Mesenchymal stem cell (in vitro differentiated cells and primary cell): Measurements from ENCODE around the gene CSTF2.

Experiments used
- DNase-seq: peaks from one replicate; pipeline ENCODE4 v3.0.0-alpha.2; 2013
- H2AFZ ChIP-seq: one replicate; pipeline ENCODE4 v1.6.1; 2013; ENCODE audit warnings: low read depth, mild to moderate bottlenecking, control low read depth, inconsistent platforms, low read length, moderate library complexity
- H2AK5ac ChIP-seq: 2 replicates; pipeline ENCODE4 v1.6.1; 2013; ENCODE audit warnings: low read length, moderate library complexity, mild to moderate bottlenecking, inconsistent platforms; ENCODE audit not compliant: severe bottlenecking
- H2BK120ac ChIP-seq: one replicate; pipeline ENCODE4 v1.6.1; 2013; ENCODE audit warnings: low read depth, mild to moderate bottlenecking, inconsistent platforms, low read length, moderate library complexity
- H2BK12ac ChIP-seq, 2 experiments: one replicate each; pipeline ENCODE4 v1.6.1; 2013; ENCODE audit warnings: inconsistent platforms in 2 of 2, low read length in 2 of 2, mild to moderate bottlenecking in 2 of 2, moderate library complexity in 2 of 2, control low read depth in 1 of 2
- H2BK15ac ChIP-seq: one replicate; pipeline ENCODE4 v1.6.1; 2013; ENCODE audit warnings: mild to moderate bottlenecking, low read depth, inconsistent platforms; ENCODE audit not compliant: poor library complexity, severe bottlenecking
- H2BK5ac ChIP-seq: 2 replicates; pipeline ENCODE4 v1.6.1; 2013; ENCODE audit warnings: low read depth, mild to moderate bottlenecking, low read length, control low read depth, inconsistent platforms; ENCODE audit not compliant: poor library complexity, severe bottlenecking
- H3K14ac ChIP-seq, 2 experiments: one replicate each; pipeline ENCODE4 v1.6.1; 2013; ENCODE audit warnings: inconsistent platforms in 2 of 2, low read length in 2 of 2, control low read depth in 1 of 2, mild to moderate bottlenecking in 1 of 2, moderate library complexity in 1 of 2
- H3K18ac ChIP-seq, 2 experiments: one replicate each; pipeline ENCODE4 v1.6.1; 2013; ENCODE audit warnings: inconsistent platforms in 2 of 2, low read length in 2 of 2, control low read depth in 1 of 2, low read depth in 1 of 2, mild to moderate bottlenecking in 1 of 2
- H3K23ac ChIP-seq, 2 experiments: one replicate each; pipeline ENCODE4 v1.6.1; 2013; ENCODE audit warnings: inconsistent platforms in 2 of 2, low read length in 2 of 2, mild to moderate bottlenecking in 2 of 2, moderate library complexity in 2 of 2, control low read depth in 1 of 2
- H3K27ac ChIP-seq: 2 replicates; pipeline ENCODE4 v1.5.1; 2013; ENCODE audit warnings: mild to moderate bottlenecking, moderate library complexity, low read length, control low read depth, inconsistent platforms; ENCODE audit not compliant: poor library complexity, severe bottlenecking
- H3K27me3 ChIP-seq, 2 experiments: 2 replicates each; pipeline versions ENCODE4 v1.6.1 to v1.7.0; 2013; ENCODE audit warnings: low read length in 2 of 2, mild to moderate bottlenecking in 2 of 2, moderate library complexity in 2 of 2, control low read depth in 1 of 2, inconsistent platforms in 1 of 2; ENCODE audit not compliant: control insufficient read depth in 1 of 2, insufficient read depth in 1 of 2
- H3K36me3 ChIP-seq, 2 experiments: 2 replicates each; pipeline versions ENCODE4 v1.6.1 to v1.7.0; 2013; ENCODE audit warnings: low read length in 2 of 2, control low read depth in 1 of 2, inconsistent platforms in 1 of 2, low read depth in 1 of 2, mild to moderate bottlenecking in 1 of 2; ENCODE audit not compliant: insufficient read depth in 2 of 2, control insufficient read depth in 1 of 2
- H3K4ac ChIP-seq, 2 experiments: one replicate each; pipeline ENCODE4 v1.6.1; 2013; ENCODE audit warnings: inconsistent platforms in 2 of 2, low read length in 2 of 2, mild to moderate bottlenecking in 2 of 2, moderate library complexity in 2 of 2, control low read depth in 1 of 2, low read depth in 1 of 2
- H3K4me1 ChIP-seq: 2 replicates; pipeline ENCODE4 v1.6.1; 2013; ENCODE audit warnings: low read depth, low read length, control low read depth; ENCODE audit not compliant: control insufficient read depth, insufficient read depth
- H3K4me2 ChIP-seq: 2 replicates; pipeline ENCODE4 v1.6.1; 2013; ENCODE audit warnings: low read length, mild to moderate bottlenecking, inconsistent platforms; ENCODE audit not compliant: poor library complexity, severe bottlenecking
- H3K4me3 ChIP-seq, 2 experiments: 2 replicates each; pipeline versions ENCODE4 v1.5.1 to v1.7.0; 2013; ENCODE audit warnings: low read length in 2 of 2, mild to moderate bottlenecking in 2 of 2, control low read depth in 1 of 2, low read depth in 1 of 2; ENCODE audit not compliant: insufficient read depth in 1 of 2
- H3K79me1 ChIP-seq: replicated peaks from 2 replicates; pipeline ENCODE4 v1.6.1; 2013; ENCODE audit warnings: mild to moderate bottlenecking, control low read depth, low read length, inconsistent platforms; ENCODE audit not compliant: poor library complexity, severe bottlenecking
- H3K9ac ChIP-seq: 2 replicates; pipeline ENCODE4 v1.7.0; 2013; ENCODE audit warnings: mild to moderate bottlenecking, low read length, moderate library complexity
- H3K9me3 ChIP-seq: 2 replicates; pipeline ENCODE4 v1.7.0; 2013; ENCODE audit warnings: mild to moderate bottlenecking, low read length; ENCODE audit not compliant: control insufficient read depth
- H4K8ac ChIP-seq: one replicate; pipeline ENCODE4 v1.6.1; 2013; ENCODE audit warnings: inconsistent platforms, mild to moderate bottlenecking, low read length, moderate library complexity
- H4K91ac ChIP-seq: one replicate; pipeline ENCODE4 v1.6.1; 2013; ENCODE audit warnings: mild to moderate bottlenecking, low read length, inconsistent platforms
- WGBS: methylation state at CpG from one replicate; pipeline ENCODE4 v1.1.7; 2013; ENCODE audit warnings: mixed read lengths; 5-methylcytosine and 5-hydroxymethylcytosine counted together

Gene CSTF2

GRCh38 chrX:100870527-100870926 lies 50.3 kb downstream of the CSTF2 start:
- Histone ChIP-seq H3K4me1 (no peaks in the 10 kb centered on the region), H2AFZ (no peak overlapping the region), H2BK5ac (no peak overlapping the region), H2AK5ac (no peak overlapping the region), H3K9ac (no peak overlapping the region), H2BK15ac (no peak overlapping the region), H3K14ac (no peak overlapping the region), H3K9me3 (no peaks in the 10 kb centered on the region), H4K91ac (no peak overlapping the region), H3K79me1 (no peaks in the 10 kb centered on the region), H3K4ac (no peak overlapping the region), H3K4me2 (no peak overlapping the region), H2BK12ac (no peak overlapping the region), H3K36me3 (no peaks in the 10 kb centered on the region), H3K18ac (no peak overlapping the region), H3K27ac (no peak overlapping the region), H3K4me3 (no peak overlapping the region), H2BK120ac (no peak overlapping the region), H3K23ac (no peak overlapping the region), H3K27me3 (peaks cover 0 to 33% of the 10 kb centered on the region in 2 experiments), H4K8ac (no peak overlapping the region)
- DNase-seq, result no peak
- WGBS, result 83% methylated on average over 2 of the region's 5 CpGs

GRCh38 chrX:100871594-100872560 lies 51.7 kb downstream of the CSTF2 start:
- Histone ChIP-seq H3K79me1 (no peaks in the 10 kb centered on the region), H3K4ac (no peak overlapping the region), H2AK5ac (no peak overlapping the region), H3K18ac (no peak overlapping the region), H4K91ac (no peak overlapping the region), H3K9ac (no peak overlapping the region), H3K14ac (no peak overlapping the region), H3K9me3 (no peaks in the 10 kb centered on the region), H3K4me1 (no peaks in the 10 kb centered on the region), H3K36me3 (no peaks in the 10 kb centered on the region), H2BK15ac (no peak overlapping the region), H3K27me3 (peaks cover 0 to 36% of the 10 kb centered on the region in 2 experiments), H2BK5ac (no peak overlapping the region), H3K4me3 (no peak overlapping the region), H3K27ac (no peak overlapping the region), H2BK12ac (no peak overlapping the region), H2AFZ (no peak overlapping the region), H2BK120ac (no peak overlapping the region), H3K4me2 (no peak overlapping the region), H4K8ac (no peak overlapping the region), H3K23ac (no peak overlapping the region)
- WGBS, result 93% methylated on average over 3 of the region's 9 CpGs
- no peak for DNase-seq

GRCh38 chrX:100874325-100874724 lies 54.1 kb downstream of the CSTF2 start, which contains the start of gene NOX1:
Gene NOX1, minus strand, starts transcription at chrX:100874359. Its CDS starts 220 bp downstream, at chrX:100874139.
- Histone ChIP-seq H3K4me2 (no peak within 1 kb of the TSS), H3K23ac (no peak within 1 kb of the TSS), H3K18ac (no peak within 1 kb of the TSS), H4K91ac (no peak within 1 kb of the TSS), H2BK12ac (no peak within 1 kb of the TSS), H2BK5ac (no peak within 1 kb of the TSS), H3K9me3 (no peaks in the 10 kb centered on the region), H2BK15ac (no peak within 1 kb of the TSS), H2AK5ac (no peak within 1 kb of the TSS), H3K27me3 (peaks cover 0 to 48% of the 10 kb centered on the region in 2 experiments), H3K9ac (no peak within 1 kb of the TSS), H2BK120ac (no peak within 1 kb of the TSS), H3K27ac (no peak within 1 kb of the TSS), H3K14ac (no peak within 1 kb of the TSS), H3K4ac (no peak within 1 kb of the TSS), H4K8ac (no peak within 1 kb of the TSS), H3K4me1 (no peaks in the 10 kb centered on the region), H3K36me3 (no peaks in the 10 kb centered on the region), H3K79me1 (no peaks in the 10 kb centered on the region), H3K4me3 (no peak within 1 kb of the TSS), H2AFZ (no peak within 1 kb of the TSS)
- 90% methylated on average over 2 of the region's 2 CpGs for WGBS
- DNase-seq, result no peak

- Histone ChIP-seq H3K79me1 (no peaks in the 10 kb centered on the region), H3K4ac (no peak overlapping the region), H3K4me1 (no peaks in the 10 kb centered on the region), H3K27me3 (peaks cover 0 to 33% of the 10 kb centered on the region in 2 experiments), H3K18ac (no peak overlapping the region), H2BK15ac (no peak overlapping the region), H3K4me2 (no peak overlapping the region), H3K4me3 (no peak overlapping the region), H3K9me3 (no peaks in the 10 kb centered on the region), H2BK12ac (no peak overlapping the region), H2AFZ (no peak overlapping the region), H2BK5ac (no peak overlapping the region), H2BK120ac (no peak overlapping the region), H3K23ac (no peak overlapping the region), H4K8ac (no peak overlapping the region), H3K9ac (no peak overlapping the region), H4K91ac (no peak overlapping the region), H3K14ac (no peak overlapping the region), H2AK5ac (no peak overlapping the region), H3K27ac (no peak overlapping the region), H3K36me3 (no peaks in the 10 kb centered on the region)
- DNase-seq, result no peak
- WGBS, result 82% methylated on average over 1 of the region's 2 CpGs
These were observed 60.2 kb downstream of the CSTF2 start for GRCh38 chrX:100880368-100880767.
